HG02610 (cell line): ENCODE data around the gene CCDC146.
"Not testable (repeated sequence)": the region's sequence is repeated elsewhere in the genome, so short reads cannot be mapped to it uniquely, and the experiment has no call there.

ENCODE experiments used
- ATAC-seq: cut with Tn5 transposase; IDR thresholded peaks from one replicate; pipeline ENCODE4 v1.9.1; 2021; ENCODE audit warnings: mild to moderate bottlenecking, moderate library complexity; ENCODE audit not compliant: unreplicated experiment

CCDC146 gene

DNA sequence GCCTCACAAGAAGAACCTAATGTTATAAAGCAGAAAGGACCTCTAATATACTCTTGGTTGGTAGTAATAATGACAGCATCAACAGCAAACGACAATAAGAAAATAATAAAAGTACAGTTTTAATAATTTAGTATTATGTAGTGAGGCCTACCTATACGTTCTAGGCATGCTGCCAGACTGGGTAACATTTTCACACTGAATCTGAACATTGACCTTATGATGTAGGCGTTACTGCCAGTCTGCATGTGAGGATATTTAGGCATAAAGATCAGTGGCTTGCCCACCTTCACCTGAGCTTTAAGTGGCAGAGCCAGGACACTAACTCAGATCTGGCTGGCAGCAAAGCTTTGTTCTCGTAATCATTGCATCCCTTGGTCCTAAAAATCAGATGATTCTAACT is 74.7 kb downstream of the CCDC146 start:
- no peak for ATAC-seq

DNA sequence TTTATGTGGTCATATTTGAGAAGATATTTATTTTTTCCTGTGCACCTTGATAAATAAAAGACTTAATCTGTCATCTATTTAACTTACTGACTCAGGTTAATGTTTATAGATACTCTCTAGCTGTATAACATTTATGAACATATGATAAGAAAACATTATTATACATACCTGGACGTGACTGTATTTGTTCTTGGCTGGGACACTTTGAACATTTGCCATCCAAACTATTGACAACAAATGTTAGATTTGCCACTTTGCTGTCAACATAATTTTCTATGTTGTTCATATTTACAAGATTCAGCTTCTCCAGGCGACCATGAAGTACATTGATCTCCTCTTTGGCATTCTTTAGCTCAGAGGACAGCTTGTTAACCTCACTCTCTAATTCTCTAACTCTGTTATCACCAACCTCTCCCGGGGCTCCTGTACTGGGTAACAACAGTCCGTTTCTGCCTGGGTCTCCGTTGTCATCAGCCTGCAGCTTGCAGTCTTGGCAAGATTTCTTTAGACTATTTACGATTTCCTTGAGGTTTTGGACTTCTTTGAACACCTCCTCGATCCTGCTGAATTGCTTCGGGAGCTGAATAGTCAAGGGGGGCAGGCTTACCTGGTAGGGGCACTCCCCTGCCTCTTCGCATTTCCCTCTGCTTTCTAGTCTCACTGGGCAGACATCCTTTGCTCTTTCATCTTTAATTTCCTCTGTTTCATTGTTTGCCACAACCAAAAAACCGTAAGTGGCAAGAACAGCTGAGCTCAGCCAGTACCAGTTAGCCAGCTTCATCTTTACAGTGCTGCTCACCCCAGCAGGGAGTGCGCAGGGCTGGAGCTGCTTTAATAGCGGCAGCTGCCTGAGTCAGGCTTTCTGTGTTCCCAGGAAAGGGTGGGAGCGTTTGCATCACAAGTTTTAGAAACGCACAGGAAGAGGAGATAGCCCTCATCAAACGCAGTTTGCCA is 76.9 kb downstream of the CCDC146 start, which contains the start of gene FGL2:
Gene FGL2 (minus strand): TSS at position 807 of the 954 bp plus-strand sequence. CDS start 26 bp downstream, at position 781.
- ATAC-seq: no peak

DNA sequence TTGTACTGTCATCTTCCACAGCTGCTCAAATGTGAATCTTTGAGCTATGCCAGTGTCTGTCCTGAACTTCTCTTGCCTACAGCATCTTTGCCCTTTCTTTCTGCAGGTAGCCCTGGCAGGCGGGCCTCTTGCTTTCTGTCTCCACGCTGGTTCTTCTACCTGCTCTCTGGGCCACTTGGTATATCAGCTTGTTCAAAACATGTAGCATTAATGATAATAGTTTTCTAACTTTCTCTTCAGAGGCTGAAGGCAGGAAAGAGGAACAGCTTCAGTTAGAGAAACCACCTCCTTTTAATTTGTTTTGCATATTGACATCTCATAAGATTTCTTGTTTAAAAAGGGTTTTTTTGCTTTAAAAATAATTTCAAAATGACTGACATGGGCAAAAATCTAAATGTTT is 78.1 kb downstream of the CCDC146 start:
- ATAC-seq: no peak

DNA sequence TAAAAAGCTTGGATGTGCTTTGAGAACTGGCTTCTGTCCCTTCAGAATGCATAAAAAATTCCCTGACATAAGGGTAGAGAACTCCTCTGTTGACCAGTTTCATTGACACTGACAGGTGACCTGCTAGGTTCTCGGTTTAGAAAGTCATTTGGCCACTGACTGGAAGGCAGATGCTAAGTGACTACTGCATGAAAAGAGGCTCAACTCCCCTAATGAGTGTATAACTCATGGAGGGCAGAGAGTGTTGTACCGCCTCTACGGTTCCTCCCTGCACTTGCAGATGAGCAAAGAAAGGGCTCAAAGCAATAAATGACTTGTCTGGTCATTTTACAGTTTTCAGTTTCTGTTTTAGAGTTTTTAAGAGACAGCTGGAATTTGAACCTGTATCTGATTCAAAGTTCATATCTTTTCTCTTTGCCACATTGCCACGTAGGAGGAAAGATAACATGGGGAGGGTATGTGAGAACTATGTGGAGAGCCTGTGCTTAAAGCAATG is 80.1 kb downstream of the CCDC146 start:
- ATAC-seq: peak; percentile 97

DNA sequence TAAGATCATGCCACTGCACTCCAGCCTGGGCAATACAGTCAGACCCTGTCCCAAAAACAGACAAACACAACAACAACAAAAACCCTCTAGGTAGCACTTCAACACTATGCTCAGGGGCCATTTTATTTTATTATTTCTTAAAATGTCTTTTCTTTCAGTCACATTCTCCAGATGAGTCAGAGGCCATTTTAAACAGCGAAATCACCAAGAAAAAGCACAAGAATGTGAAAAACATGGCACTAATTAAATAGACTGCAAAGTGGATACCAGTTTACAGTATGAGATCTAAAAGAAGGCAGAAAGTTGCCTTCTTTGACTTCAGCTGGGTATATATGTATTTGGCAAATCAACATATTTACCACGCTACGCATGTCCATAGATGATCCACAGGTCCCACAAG is 83.3 kb downstream of the CCDC146 start:
- ATAC-seq: no peak

DNA sequence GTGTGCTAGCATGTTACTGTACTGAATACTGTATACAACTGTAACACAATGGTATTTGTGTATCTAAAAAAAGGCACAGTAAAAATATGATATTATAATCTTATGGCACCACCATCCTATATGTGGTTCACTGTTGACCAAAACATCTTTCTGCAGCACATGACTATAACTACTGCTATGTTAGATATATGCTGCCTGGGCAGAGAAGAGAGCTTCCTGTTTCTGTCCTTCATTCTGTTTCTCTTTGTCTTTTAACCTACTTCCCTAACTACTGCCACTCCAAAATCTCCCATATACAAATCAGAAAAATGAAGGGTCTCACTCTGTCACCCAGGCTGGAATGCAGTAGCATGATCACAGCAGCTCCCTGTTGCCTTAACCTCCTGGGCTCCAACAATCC is 86.0 kb downstream of the CCDC146 start:
- ATAC-seq: no peak

DNA sequence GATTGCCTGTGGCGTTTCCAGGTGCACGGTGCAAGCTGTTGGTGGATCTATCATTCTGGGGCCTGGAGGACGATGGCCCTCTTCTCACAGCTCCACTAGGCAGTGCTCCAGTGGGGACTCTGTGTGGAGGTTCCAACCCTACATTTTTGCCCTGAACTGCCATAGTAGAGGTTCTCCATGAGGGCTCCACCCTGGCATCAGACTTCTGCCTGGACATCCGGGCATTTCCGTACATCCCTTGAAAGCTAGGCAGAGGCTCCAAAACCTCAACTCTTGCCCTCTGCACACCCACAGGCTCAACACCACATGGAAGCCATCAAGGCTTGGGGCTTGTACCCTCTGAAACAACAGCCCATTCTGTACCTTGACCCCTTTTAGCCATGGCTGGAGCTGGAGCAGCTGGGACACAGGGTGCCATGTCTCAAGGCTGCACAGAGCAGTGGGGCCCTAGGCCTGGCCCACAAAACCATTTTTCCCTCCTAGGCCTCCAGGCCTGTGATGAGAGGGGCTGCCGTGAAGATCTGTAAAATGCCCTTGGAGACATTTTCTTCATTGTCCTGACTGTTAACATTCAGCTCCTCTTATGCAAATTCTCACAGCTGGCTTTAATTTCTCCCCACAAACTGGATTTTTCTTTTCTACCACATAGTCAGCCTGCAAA is 87.2 kb downstream of the CCDC146 start:
- no peak for ATAC-seq

DNA sequence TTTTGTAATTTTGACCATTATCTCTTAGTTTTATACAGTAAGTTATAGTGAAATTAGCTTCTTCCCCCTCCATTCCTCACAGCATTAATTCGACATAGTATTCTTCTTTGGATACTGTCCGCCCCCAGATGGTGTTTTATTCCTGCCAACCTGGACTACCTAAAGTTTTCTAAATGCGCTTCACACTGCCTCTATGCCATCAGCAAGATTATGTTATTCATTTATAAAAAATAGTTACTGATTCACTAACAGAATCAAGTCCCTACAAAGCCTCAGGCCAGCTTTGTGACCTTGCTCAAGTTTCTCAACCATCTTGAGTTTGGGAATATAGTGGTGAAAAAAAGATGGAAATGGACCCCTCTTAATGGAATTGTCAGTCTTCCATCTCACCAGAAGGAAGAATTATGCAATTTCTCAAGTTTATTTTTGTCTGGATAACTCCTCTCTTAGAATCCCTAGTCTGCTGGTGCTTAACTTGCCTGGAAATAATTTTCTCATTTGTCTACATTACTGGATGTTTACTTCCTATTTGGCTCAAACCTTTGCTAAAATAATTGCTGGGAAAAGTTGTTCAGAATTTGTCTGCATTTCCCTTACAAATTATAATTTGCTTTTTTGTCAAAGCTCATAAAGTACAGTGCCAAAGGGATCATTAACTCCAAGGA is 93.9 kb downstream of the CCDC146 start:
- ATAC-seq: no peak

DNA sequence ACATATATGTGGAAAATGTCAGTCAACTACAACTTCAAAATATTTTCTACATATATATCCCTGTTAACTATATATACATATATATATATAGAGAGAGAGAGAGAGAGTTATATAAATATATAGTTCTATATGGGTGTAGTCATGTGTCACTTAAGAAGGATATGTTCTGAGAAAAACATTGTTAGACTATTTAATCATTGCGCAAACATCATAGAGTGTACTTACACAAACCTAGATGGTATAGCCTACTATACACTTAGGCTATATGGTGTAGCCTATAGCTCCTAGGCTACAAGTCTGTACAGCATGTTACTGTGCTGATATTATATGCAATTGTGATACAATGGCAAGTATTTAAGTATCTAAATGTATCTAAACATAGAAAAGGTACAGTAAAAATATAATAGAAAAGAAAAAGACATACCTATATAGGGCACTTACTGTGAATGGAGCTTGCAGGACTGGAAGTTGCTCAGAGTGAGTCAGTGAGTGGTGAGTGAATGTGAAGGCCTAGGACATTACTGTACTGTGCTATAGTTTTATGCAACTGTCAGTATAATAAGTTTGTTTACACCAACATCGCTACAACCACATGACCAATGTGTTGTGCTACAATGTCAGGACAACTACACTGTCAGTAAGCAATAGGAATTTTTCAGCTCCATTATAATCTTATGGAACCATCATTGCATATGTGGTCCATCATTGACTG is 95.2 kb downstream of the CCDC146 start:
- no peak for ATAC-seq

DNA sequence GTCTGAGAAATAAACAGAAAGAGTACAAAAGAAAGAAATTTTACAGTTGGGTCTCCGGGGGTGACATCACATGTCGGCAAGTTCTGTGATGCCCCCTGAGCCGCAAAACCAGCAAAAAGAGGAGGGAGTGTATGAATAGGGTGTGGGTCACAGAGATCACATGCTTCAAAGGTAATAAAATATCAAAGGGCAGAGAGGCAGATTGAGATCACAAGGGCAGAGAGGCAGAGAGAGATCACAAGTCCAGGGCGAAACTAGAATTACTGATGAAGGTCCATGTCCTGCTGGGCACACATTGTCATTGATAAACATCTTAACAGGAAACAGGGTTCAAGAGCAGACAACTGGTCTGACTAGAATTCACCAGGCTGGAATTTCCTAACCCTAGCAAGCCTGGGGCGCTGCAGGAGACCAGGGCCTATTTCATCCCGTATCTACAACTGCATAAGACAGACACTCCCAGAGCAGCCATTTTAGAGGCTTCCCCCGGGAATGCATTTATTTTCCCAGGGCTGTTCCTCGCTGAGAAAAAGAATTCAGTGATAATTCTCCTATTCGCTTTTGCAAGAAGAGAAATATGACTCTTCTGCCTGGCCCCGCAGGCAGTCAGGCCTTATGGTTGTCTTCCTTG is 97.4 kb downstream of the CCDC146 start:
- not testable (repeated sequence) for ATAC-seq

DNA sequence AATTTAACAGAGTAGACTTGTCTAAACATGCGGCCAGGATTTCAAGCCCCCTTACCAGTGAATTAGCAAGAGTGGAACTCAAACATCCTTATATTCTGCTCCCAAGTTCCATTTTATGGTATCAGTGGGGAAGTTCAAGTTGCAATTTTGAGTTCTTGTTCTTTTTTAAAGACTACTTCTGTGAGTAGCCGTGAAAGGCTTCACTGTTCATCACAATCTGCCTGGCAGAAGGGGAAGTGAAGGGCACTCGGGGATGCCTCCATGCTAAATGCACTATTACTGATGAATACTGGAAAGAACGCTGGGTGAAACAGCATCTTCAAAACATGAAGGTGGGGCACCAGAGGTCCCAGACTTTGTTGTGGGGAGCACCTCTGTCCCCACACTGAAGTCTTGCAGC is 99.7 kb downstream of the CCDC146 start:
- ATAC-seq: no peak

DNA sequence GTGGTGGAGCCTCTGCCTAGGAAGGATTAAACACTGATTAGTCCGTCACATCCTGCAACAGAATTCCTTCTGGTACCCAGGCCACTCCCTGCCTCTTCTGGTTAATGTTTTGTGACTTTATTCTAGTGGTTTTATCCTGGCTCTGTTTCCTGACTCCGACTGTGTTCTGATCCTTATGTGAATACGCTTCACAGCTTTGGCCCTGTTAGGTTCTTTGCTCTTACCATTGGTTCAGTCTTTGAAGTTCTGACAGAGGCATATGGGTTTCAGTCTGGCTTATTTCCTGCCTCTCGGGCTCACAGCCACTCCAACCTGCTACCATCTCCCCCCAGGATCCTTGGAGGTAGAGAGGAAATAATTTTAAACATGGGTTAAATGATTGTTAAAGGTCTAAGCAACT is 100.4 kb downstream of the CCDC146 start:
- no peak for ATAC-seq

DNA sequence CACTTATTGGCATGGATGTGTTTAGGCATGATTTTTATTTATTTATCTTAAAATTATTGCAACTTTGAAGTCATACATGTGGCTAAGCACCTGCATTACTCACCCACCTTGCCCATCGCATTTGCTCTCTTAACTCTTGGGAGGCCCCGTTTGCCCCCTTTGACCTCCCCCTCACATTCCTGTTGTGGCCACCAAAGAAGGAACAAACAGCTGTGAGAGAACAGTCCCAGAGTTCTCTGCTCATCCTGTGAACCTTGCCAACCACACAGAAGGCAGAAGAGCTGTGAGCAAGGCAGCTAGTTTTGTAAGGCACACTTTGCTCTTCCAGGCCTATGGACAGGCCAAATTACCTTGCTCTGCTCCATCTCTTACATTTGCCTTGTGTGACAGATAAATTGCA is 100.8 kb downstream of the CCDC146 start:
- no peak for ATAC-seq

DNA sequence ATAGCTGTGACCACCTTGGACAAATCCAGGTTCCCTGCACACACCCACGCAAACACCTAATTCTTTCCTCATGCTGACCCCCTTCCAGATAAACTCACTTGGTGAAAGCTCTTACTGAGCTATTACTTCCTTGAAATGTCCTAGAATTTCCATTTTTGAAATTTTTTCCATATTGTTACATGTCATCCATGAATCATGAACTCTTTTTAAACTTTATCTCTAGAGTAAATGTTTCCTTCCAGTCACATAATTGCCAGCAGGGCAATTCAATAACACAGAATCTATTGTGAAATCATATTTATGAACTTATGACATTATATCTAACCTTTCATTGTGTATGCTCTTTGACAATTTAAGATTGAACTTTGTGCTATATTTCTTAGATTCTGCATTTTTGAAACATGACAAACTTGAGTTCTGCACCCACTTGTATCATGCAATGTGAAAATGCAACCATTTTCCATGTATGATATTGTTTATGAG is 104.0 kb downstream of the CCDC146 start:
- no peak for ATAC-seq

DNA sequence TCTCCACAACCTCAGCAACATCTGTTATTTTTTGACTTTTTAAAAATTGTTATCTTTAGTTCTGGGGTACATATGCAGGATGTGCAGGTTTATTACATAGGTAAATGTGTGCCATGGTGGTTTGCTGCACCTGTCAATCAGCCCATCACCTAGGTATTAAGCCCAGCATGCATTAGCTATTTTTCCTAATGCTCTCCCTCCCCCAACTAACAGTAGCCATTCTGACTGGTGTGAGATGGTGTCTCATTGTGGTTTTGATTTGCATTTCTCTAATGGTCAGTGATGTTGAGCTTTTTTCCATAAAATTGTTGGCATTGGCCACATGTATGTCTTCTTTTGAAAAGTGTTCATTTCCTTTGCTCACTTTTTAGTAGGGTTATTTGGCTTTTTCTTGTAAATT is 106.4 kb downstream of the CCDC146 start:
- not testable (repeated sequence) for ATAC-seq

DNA sequence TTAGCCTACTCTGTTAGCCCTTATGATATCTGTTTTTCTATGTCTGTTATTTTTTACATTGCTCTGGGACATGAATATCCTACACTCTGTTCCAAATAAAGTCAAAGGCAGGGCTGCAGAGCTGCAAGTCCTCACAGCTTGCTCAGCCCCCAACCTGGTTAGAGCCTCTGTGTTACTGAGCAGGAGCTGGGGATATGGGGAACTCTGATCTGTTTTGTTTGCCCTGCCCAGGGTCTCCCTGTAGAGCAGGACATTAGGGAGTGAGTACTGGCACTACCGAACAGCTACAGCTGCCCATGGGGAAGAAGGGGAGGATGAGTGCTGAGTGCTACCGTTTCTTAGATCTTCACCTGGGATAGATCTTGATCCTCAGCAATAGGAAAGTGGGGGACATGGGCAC is 110.1 kb downstream of the CCDC146 start:
- ATAC-seq: no peak

DNA sequence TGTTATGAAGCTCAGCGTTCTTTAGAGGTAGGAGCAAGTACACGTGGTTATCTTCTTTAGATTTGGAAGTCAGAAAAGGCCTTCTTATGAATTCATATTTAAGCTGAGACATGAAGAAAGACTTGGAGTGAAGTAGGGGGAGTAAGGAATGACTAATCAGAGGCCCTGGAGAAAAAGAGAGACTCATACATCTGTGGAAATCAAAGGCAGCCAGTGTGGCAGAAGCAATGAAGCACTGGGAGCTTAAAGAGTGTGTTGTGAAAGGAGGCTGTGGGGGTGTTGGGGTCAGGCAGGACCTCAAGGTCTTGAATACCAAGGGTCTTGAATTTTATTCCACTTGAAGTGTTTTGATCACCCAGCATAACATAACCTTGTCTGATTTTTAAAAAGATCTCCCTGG is 112.9 kb downstream of the CCDC146 start:
- ATAC-seq: no peak

DNA sequence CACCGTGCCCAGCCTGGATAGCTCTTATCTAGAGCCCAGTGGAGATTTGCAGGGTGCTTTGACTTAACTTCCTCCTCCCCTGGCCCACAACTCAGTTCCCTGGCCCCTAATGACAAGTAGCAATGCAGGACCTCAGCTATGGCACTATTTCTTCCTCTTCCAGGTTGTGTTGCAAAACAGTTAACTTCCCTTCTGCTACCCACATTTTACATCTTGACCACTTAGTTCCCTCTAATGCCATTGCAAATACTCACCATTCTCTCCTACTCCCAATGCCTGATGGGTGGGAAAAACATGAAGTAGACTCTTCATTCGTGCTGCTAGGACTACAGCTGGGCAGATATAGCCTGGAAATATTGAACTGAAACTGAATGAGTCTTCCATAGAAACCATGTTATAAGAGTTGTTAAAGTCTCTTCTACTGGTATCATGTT is 116.3 kb downstream of the CCDC146 start:
- no peak for ATAC-seq

DNA sequence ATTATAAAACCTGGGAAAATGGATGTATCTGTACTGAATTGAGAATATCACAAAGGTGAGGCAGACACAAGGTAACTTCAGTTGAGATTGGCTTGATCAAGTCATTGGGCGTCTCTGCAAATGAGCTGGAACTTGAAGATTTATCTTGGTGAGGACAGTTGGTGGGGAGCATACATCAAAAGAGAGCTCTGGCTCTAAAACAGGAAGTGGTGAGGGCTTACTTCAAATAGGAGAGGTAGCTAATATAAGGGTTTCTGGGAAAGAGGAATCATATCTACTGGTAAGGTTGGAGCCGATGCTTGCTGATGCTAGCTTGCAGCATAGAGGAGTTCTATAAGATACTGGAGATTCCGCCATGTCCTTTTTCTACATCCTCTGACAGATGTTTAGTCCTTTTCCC is 117.1 kb downstream of the CCDC146 start:
- ATAC-seq: no peak

DNA sequence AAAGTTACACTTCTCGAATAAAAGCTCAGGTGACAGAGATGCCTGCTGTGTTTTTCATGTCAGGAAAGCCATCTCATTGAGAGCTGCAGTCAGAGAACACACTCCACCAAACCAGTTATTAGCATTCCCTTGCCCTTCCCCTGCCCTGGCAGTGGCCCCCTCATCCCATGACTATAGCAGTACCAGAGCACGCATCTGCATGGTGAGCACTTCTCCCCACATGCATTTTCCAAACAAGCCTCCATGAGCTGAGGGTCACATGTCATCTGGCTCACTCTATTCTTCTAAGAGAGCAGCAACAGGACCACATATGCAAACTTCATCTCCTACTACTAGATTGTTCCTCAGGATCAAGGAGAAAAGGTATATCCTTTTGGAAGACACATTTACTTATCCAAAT is 119.7 kb downstream of the CCDC146 start:
- ATAC-seq: no peak
